Tibial nerve (tissue), 4 donors: ENCODE data around the gene RIOX2. TPM values are rescaled to one million over a fixed set of nuclear protein-coding genes. Genes with fewer than 3 reads are reported as not detected.
"Not testable (repeated sequence)": the region's sequence is repeated elsewhere in the genome, so short reads cannot be mapped to it uniquely, and the experiment has no call there.

Experiments
- DNase-seq, 2 donors: peaks; one replicate each; pipeline ENCODE4 v3.0.0-alpha.2; 2019; ENCODE audit warnings: low spot score in 2 of 2
- H3K27ac ChIP-seq, 4 donors: fragments of 200-600 bp; sonication (generic) in 3 of 4; one replicate each; pipeline ENCODE4 v1.5.1; 2017 to 2019; ENCODE audit warnings: mild to moderate bottlenecking in 1 of 4
- H3K27me3 ChIP-seq, 2 donors: fragments of 200-600 bp; sonication (generic) in 1 of 2; one replicate each; pipeline versions ENCODE4 v1.5.1 to v1.6.0; 2017 to 2019
- H3K36me3 ChIP-seq, 3 donors: fragments of 200-600 bp; sonication (generic); one replicate each; pipeline ENCODE4 v1.5.1; 2018 to 2019
- H3K4me1 ChIP-seq, 4 donors: fragments of 200-600 bp; sonication (generic) in 3 of 4; one replicate each; pipeline ENCODE4 v1.5.1; 2017 to 2019
- H3K4me3 ChIP-seq, 4 donors: fragments of 200-600 bp; sonication (generic) in 3 of 4; one replicate each; pipeline ENCODE4 v1.5.1; 2017 to 2019; ENCODE audit warnings: mild to moderate bottlenecking in 1 of 4, moderate library complexity in 1 of 4
- H3K9me3 ChIP-seq, 4 donors: fragments of 200-600 bp; sonication (generic) in 3 of 4; one replicate each; pipeline ENCODE4 v1.5.1; 2017 to 2019
- CTCF ChIP-seq, 5 experiments: fragments of 200-600 bp in 3 of 5; fragments of 450-650 bp in 2 of 5; sonication (generic) in 3 of 5; IDR thresholded peaks; one replicate each; pipeline ENCODE4 v1.5.1; 2016 to 2019; ENCODE audit warnings: antibody characterized with exemption in 5 of 5, mild to moderate bottlenecking in 3 of 5, moderate library complexity in 2 of 5
- EP300 ChIP-seq, 2 donors: sonication (generic); formaldehyde crosslinking; IDR thresholded peaks; one replicate each; pipeline ENCODE4 v1.6.1; 2017; ENCODE audit warnings: antibody characterized with exemption in 2 of 2, mild to moderate bottlenecking in 1 of 2
- POLR2A ChIP-seq, 2 donors: fragments of 450-650 bp; IDR thresholded peaks; one replicate each; pipeline ENCODE4 v1.6.1; 2017; ENCODE audit warnings: antibody characterized with exemption in 2 of 2, mild to moderate bottlenecking in 2 of 2, moderate library complexity in 2 of 2
- WGBS, 2 donors: methylation state at CpG; one replicate each; pipeline ENCODE4 v1.1.5; 2018; 5-methylcytosine and 5-hydroxymethylcytosine counted together
- total RNA-seq, 4 donors: library from RNA; depleted of rRNA; stranded (reverse); fragments of >200 nt; gene quantifications; one replicate each; pipeline ENCODE4 v1.1.0, GENCODE V29; 2016

RIOX2 gene
- total RNA-seq, 4 donors from 2014 or later, result 24.9 to 27.0 (median 26.8) TPM

GRCh38 chr3:97917813-97918536 is 54.3 kb downstream of the RIOX2 start:
- H3K27ac ChIP-seq, result no peak overlapping the region
- WGBS, 2 donors, result 54 to 57% methylated on average over 3 of the region's 3 CpGs
- DNase-seq, result no peak
- no peak overlapping the region for H3K4me3 ChIP-seq
- no peaks in the 10 kb centered on the region for H3K9me3 ChIP-seq
- TF ChIP-seq POLR2A (IDR thresholded peaks at IDR 0.05), result no peak
- TF ChIP-seq CTCF (IDR thresholded peaks at IDR 0.05), result no peak
- no peak for TF ChIP-seq EP300 (IDR thresholded peaks at IDR 0.05)
- peaks cover 0 to 10% (median 0%) of the 10 kb centered on the region in 4 donors for H3K4me1 ChIP-seq
- peaks cover 0 to 62% (median 0%) of the 10 kb centered on the region in 3 donors for H3K36me3 ChIP-seq
- H3K27me3 ChIP-seq, result no peaks in the 10 kb centered on the region

GRCh38 chr3:97916576-97916975 is 55.7 kb downstream of the RIOX2 start:
- H3K4me1 ChIP-seq, result peaks cover 0 to 10% (median 0%) of the 10 kb centered on the region in 4 donors
- peaks cover 0 to 65% (median 0%) of the 10 kb centered on the region in 3 donors for H3K36me3 ChIP-seq
- no peak overlapping the region for H3K27ac ChIP-seq
- no peaks in the 10 kb centered on the region for H3K27me3 ChIP-seq
- no peak for TF ChIP-seq CTCF (IDR thresholded peaks at IDR 0.05)
- no peaks in the 10 kb centered on the region for H3K9me3 ChIP-seq
- DNase-seq, result no peak
- no peak overlapping the region for H3K4me3 ChIP-seq

GRCh38 chr3:97914388-97914787 is 57.8 kb downstream of the RIOX2 start:
- Histone ChIP-seq H3K36me3 (peaks cover 0 to 55% (median 0%) of the 10 kb centered on the region in 3 donors), H3K4me1 (peaks cover 0 to 10% (median 0%) of the 10 kb centered on the region in 4 donors), H3K27me3 (no peaks in the 10 kb centered on the region), H3K4me3 (no peak overlapping the region), H3K9me3 (no peaks in the 10 kb centered on the region), H3K27ac (no peak overlapping the region)
- 87 to 92% methylated on average over 2 of the region's 2 CpGs for WGBS, 2 donors
- DNase-seq, result no peak
- TF ChIP-seq CTCF (IDR thresholded peaks at IDR 0.05) (no peak), POLR2A (IDR thresholded peaks at IDR 0.05) (no peak), EP300 (IDR thresholded peaks at IDR 0.05) (no peak)

GRCh38 chr3:97911459-97911858 is 60.8 kb downstream of the RIOX2 start:
- H3K4me3 ChIP-seq, result no peak overlapping the region
- 91 to 94% methylated on average over 3 of the region's 3 CpGs for WGBS, 2 donors
- no peak for TF ChIP-seq POLR2A (IDR thresholded peaks at IDR 0.05)
- no peak for TF ChIP-seq CTCF (IDR thresholded peaks at IDR 0.05)
- TF ChIP-seq EP300 (IDR thresholded peaks at IDR 0.05), result no peak
- peaks cover 0 to 45% (median 0%) of the 10 kb centered on the region in 3 donors for H3K36me3 ChIP-seq
- H3K4me1 ChIP-seq, result no peaks in the 10 kb centered on the region
- H3K9me3 ChIP-seq, result no peaks in the 10 kb centered on the region
- no peak for DNase-seq
- no peak overlapping the region for H3K27ac ChIP-seq
- no peaks in the 10 kb centered on the region for H3K27me3 ChIP-seq

GRCh38 chr3:97910931-97911351 is 61.3 kb downstream of the RIOX2 start:
- no peak for DNase-seq
- Histone ChIP-seq H3K36me3 (peaks cover 0 to 40% (median 0%) of the 10 kb centered on the region in 3 donors), H3K9me3 (no peaks in the 10 kb centered on the region), H3K27me3 (no peaks in the 10 kb centered on the region), H3K4me3 (no peak overlapping the region), H3K4me1 (no peaks in the 10 kb centered on the region), H3K27ac (no peak overlapping the region)
- no peak for TF ChIP-seq EP300 (IDR thresholded peaks at IDR 0.05)
- TF ChIP-seq POLR2A (IDR thresholded peaks at IDR 0.05), result no peak
- TF ChIP-seq CTCF (IDR thresholded peaks at IDR 0.05), result no peak
- 46 to 63% methylated on average over 3 of the region's 3 CpGs for WGBS, 2 donors

GRCh38 chr3:97910236-97910831 is 61.9 kb downstream of the RIOX2 start:
- peaks cover 0 to 33% (median 0%) of the 10 kb centered on the region in 3 donors for H3K36me3 ChIP-seq
- WGBS, 2 donors, result 82 to 89% methylated on average over 22 to 24 of the region's 24 CpGs
- not testable (repeated sequence) for DNase-seq, H3K9me3 ChIP-seq, H3K4me1 ChIP-seq, H3K27ac ChIP-seq, H3K27me3 ChIP-seq, H3K4me3 ChIP-seq

- H3K4me1 ChIP-seq, H3K9me3 ChIP-seq, DNase-seq, H3K4me3 ChIP-seq, H3K27me3 ChIP-seq, H3K27ac ChIP-seq: not testable (repeated sequence)
- H3K36me3 ChIP-seq, result peaks cover 0 to 28% (median 0%) of the 10 kb centered on the region in 3 donors
- no CpG with 5 or more reads among the region's 3 CpGs for WGBS, 2 donors
Observed at GRCh38 chr3:97909830-97910229, 62.4 kb downstream of the RIOX2 start.
